T-helper 1 cell (primary cell): ENCODE measurements around the gene TSTD2.

Experiments
- DNase-seq, 5 donors: peaks; one replicate each; pipeline ENCODE4 v3.0.0-alpha.2; 2012 to 2020

TSTD2 gene

GRCh38 chr9:97560851-97561250 is 72.3 kb downstream of the TSTD2 start:
- DNase-seq = no peak

DNA sequence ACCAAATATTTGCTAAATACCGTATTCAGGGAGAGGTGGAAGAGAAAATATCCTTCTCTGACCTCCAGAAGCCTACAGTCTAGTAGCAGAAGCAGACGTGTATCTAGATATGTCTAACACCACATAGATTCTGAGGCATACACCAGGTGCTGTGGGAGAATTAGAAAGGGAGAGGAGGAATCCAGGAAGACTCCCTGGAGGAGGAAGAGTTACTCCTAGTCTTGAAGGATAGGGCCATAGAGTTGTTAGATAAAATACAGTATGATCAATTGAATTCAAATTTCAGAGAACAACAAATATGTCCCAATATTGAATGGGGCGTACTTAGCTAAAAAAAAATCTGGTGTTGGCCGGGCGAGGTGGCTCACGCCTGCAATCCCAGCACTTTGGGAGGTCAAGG is 73.0 kb downstream of the TSTD2 start:
- DNase-seq = no peak

DNA sequence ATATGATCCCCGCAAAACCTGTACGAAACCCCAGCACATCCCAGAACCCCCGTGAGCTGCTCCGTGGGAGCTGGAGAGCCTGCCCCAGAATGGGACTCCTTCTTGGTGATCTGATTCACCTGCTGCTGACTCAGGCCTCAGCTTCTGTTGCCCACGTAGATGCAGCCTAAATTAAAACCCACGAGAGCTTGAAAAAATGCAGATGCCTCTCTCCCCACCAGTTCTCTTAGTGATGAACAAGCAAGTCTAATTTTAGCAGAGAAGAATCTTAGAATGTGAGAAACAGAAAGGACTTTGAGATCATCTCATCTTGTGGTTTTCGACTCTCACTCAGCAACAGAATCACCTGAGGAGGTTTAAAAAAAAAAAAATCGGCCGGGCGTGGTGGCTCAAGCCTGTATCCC is 74.1 kb downstream of the TSTD2 start:
- DNase-seq = peak in 1 of 5 donors; percentile 11

DNA sequence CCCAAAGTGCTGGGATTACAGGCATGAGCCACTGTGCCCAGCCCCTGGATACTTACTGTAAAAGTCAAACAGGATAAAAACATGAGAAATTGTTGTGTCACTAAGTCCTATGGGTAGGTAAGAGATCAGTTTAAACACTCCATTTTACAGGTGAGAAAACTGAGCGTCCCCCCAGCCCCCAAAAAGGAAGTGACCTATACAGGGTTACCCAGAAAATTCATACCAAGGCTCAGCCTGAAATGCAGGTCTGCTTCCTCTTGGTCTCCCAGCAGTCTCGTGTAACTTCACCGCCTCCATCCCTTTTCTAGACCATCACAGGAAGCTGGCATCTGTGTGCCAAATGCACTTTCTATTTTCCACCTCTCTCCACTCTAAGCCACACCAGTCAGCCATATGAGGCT is 74.5 kb downstream of the TSTD2 start:
- DNase-seq = no peak

GRCh38 chr9:97557606-97558095 is 75.5 kb downstream of the TSTD2 start:
- no peak for DNase-seq

- DNase-seq = no peak
Observed at GRCh38 chr9:97556721-97557605, 76.2 kb downstream of the TSTD2 start.

- no peak for DNase-seq
Observed at GRCh38 chr9:97556036-97556720, 77.0 kb downstream of the TSTD2 start.

DNA sequence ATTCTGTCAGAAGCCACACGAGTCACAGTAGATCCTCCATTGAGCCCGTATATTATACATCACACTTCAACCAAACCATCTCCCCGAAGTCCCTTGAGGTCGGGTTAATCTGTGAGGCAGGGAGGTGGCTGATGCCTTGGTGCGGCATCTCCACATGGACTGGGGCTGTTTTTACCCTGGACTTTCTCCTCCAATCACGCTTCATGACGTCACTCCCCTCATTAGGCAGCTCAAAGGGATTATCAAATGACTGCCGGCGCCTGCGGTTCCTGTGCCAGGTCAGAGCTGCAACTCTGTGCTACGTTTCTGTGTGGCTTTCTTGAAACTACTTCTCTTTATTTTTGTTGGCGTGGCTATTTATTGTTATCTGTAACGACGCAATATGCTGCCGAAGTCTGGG is 78.0 kb downstream of the TSTD2 start:
- no peak for DNase-seq

DNA sequence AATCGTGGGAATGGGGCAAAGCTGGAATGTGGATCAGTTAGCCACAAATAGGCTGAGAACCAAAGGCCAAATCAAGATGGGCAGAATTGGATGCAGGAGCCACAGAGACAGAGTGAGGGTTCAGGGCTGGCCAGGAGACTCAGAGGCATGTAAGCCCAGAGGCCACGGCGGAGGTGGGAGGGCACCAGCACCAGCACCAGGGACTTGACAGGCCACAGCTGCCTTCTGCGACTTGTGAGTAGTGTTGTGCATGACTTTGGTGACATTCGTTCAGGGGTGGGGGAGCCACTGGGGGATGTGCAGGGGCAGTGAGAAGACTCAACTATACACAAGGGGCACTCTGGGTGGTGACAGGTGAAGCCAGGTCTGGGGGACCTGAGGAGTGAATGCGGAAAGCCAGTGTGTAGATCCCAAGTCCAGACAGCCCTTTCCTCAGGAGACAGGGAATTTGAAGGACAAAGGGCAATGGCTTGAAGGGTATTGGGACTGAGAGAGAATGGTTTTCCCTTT is 78.5 kb downstream of the TSTD2 start:
- DNase-seq = no peak

DNA sequence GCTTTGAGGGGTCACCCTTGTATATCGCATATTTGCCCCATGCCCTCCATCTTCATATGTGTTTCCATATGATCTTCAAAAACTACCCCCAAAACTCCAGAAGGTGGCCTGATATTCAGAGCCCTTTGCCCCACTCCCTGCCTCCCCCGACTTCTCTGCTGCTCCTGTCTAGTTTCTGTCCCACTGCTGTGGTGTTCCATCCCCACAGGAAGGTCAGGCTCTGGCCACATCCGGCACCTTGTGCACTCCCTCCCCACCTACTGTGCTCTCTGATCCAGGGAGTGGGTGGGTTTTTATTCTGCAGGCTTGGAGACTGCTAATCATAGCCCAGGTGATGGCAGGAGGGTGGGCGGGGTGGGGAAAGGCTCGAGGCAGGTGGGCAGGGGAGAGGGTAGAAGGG is 79.3 kb downstream of the TSTD2 start:
- no peak for DNase-seq

DNA sequence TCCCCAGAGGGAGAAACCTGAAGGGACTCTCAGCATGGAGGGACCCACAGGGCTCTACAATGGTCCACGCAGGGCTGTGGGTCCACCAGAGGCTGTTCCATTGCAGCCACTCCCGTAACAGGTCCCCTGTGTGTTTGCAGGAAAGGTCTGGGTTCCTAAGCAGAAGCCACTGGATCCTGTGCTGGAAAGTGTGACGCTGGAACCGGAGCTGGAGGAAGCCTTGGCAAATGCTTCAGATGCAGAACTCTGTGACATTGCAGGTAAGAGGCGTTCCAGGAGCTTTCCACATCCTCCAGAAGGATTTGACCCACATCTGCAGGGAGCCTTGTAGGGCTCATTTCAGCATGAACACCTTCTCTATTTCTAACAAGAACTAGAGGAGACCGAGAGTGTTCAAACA is 80.0 kb downstream of the TSTD2 start:
- DNase-seq = no peak

DNA sequence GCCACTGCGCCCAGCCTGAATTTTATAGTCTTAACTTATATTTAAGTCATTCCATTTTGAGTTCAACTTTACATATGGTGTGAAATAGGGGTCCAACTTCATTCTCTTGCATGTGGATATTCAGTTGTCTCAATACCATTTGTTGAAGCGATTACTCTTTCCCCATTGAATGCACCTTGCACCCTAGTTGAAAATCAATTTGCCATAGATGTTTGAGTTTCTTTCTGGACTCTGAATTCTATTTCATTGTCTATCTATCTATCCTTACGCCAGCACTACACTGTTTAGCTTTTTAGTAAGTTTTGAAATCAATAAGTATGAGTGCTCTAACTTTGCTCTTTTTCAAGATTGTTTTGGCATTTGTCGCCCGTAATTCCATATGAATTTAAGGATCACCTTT is 81.9 kb downstream of the TSTD2 start:
- no peak for DNase-seq

- DNase-seq = no peak
Observed at GRCh38 chr9:97550386-97550785, 82.8 kb downstream of the TSTD2 start.
